GM12875 (cell line): Measurements from ENCODE around the gene CHPF.
A peak's percentile ranks its signal among the peaks of the same experiment; 100 is the strongest.

Source experiments
- H3K4me3 ChIP-seq: one replicate; pipeline ENCODE4 v1.5.1; 2011; ENCODE audit warnings: low read depth, low read length, control low read depth
- TF ChIP-seq, protein P1 (sequence below): IDR thresholded peaks from 2 replicates; pipeline ENCODE4 v1.5.1; 2011; ENCODE audit warnings: low read depth, mild to moderate bottlenecking, control low read depth, inconsistent platforms, low read length, moderate library complexity, borderline replicate concordance; ENCODE audit not compliant: insufficient read depth

Gene CHPF

GRCh38 chr2:219510512-219511135 lies 33.0 kb downstream of the CHPF start:
- H3K4me3 ChIP-seq = no peak overlapping the region

DNA sequence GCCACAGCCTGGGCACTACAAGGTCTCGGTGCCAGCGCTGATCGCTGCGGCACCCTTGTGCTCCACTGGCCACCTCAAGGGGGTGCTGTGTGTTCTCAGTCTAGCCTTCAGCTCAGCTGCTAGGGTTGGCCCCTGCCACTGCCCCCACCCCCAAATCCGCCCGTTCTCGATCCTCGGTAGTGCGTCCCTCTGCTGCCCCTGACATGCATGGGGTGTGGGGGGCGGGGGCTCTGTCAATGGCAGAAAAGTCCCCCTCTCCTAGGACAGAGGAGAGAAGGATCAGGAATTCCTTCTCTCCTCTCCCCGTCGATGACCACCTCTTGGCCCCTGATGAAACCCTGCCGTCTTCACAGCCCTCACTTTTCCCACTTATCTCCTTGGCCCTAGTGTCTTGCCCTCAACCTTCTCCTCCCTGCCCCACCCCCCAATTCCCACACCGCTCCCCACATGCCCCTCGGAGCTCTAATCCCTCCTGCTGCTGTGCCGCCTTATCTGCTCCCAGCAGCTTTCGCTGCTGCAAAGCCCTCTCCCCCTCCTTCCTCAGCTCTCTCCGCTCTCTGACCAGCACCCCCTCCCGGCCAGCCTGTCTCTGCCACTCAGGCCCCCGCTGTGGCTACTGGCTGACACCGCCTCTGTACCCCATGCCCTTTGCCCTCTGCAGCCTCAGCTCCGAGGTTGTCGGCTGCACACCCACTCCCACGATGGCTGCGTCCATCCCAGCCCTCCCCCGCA lies 33.7 kb downstream of the CHPF start:
- H3K4me3 ChIP-seq = no peak overlapping the region

More at GRCh38 chr2:219510512-219511135, 33.0 kb downstream of the CHPF start:
- TF ChIP-seq, protein P1, sequence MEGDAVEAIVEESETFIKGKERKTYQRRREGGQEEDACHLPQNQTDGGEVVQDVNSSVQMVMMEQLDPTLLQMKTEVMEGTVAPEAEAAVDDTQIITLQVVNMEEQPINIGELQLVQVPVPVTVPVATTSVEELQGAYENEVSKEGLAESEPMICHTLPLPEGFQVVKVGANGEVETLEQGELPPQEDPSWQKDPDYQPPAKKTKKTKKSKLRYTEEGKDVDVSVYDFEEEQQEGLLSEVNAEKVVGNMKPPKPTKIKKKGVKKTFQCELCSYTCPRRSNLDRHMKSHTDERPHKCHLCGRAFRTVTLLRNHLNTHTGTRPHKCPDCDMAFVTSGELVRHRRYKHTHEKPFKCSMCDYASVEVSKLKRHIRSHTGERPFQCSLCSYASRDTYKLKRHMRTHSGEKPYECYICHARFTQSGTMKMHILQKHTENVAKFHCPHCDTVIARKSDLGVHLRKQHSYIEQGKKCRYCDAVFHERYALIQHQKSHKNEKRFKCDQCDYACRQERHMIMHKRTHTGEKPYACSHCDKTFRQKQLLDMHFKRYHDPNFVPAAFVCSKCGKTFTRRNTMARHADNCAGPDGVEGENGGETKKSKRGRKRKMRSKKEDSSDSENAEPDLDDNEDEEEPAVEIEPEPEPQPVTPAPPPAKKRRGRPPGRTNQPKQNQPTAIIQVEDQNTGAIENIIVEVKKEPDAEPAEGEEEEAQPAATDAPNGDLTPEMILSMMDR = no peak

DNA sequence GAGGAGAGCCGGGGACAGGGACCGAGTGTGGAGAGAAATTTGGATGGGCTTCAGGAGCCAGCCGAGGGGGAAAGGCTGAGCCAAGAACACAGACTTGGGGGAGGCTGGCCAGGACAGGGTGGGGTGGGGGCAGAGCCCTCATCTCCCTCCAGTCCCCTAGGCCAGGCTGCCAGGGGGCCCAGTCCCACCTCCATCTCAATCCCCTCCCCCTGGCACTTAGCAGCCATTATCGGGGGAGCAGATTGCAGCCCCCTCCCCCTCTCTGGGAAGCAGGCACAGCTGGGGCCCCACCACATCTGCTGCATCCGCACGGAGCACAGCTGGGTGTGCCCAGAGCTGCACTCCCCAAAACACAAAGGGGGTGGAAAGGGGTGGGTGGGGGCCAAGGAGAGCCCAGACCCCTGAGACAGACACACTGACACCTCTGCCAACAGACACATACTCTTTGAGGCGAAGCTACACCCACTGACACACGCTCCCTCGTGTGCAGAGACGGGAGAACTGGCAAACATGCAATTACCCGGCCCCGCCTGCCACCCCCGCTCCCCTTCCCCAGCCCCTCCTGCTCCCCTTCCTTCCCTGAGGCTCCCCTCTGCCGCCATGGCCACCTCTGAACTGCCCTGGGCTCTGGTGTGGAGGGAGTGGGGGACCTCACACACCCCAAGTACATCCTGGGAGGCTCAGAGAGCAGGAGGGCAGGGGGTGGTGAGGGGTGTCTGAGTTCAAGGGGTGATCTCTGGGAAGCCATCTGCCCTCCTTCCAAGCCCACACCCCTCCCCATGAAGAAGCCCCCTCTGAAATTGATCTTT lies 34.4 kb downstream of the CHPF start:
- TF ChIP-seq, protein P1 = no peak
- no peak overlapping the region for H3K4me3 ChIP-seq

More for the DNA sequence above, 33.7 kb downstream of the CHPF start:
- TF ChIP-seq, protein P1 = peak; percentile 79

DNA sequence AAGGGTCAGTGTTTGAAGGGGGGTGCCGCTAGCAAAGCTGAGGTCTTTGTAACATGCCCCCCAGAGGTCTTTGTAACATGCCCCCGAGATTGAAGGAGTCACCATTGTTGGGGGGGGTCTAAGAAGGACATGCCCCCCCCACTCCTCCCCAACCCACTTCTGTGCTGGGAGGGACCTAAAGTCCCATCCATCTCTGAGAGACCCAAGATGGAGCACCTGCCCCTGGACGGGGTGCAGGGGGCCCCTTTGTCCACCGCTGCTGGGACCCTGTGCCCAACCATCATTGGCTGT lies 35.2 kb downstream of the CHPF start:
- H3K4me3 ChIP-seq = no peak overlapping the region
- TF ChIP-seq, protein P1 = no peak

- no peak overlapping the region for H3K4me3 ChIP-seq
- TF ChIP-seq, protein P1 = no peak
These were observed 35.8 kb downstream of the CHPF start for GRCh38 chr2:219507581-219508443.

- TF ChIP-seq, protein P1 = no peak
- no peak overlapping the region for H3K4me3 ChIP-seq
These were observed 36.6 kb downstream of the CHPF start for GRCh38 chr2:219506802-219507526.
